ENCODE results near the gene FBXW11.

GRCh38 chr5:171979606-171980005, 26.8 kb downstream of the FBXW11 start:
- TF ChIP-seq CTCF (IDR thresholded peaks at IDR 0.05; ENCODE audit: insufficient read depth, low read depth, low read length), result no peak
- TF ChIP-seq EZH2 (IDR thresholded peaks at IDR 0.05; ENCODE audit: insufficient read depth, low read length), result no peak

Data from astrocyte (in vitro differentiated cells and primary cell).